MM.1S (cell line): Measurements from ENCODE around the gene CASP7.
"Not testable (repeated sequence)": the region's sequence is repeated elsewhere in the genome, so short reads cannot be mapped to it uniquely, and the experiment has no call there.

Source experiments
- DNase-seq: peaks from one replicate; pipeline ENCODE4 v3.0.0-alpha.2; 2015
- H2AFZ ChIP-seq: fragments of 300-600 bp; sonication (generic); 2 replicates; pipeline ENCODE4 v1.6.0; 2016; ENCODE audit warnings: antibody characterized with exemption, low read length
- H3F3A ChIP-seq: fragments of 300-600 bp; sonication (generic); 2 replicates; pipeline ENCODE4 v1.6.1; 2016; ENCODE audit warnings: mild to moderate bottlenecking, antibody characterized with exemption, low read length, moderate library complexity, mixed read lengths; ENCODE audit not compliant: insufficient read depth
- H3K27ac ChIP-seq: fragments of 300-600 bp; sonication (generic); 2 replicates; pipeline ENCODE4 v1.5.1; 2016; ENCODE audit warnings: mild to moderate bottlenecking, low read length
- H3K27me3 ChIP-seq: fragments of 300-600 bp; sonication (generic); replicated peaks from 2 replicates; pipeline ENCODE4 v1.6.0; 2016; ENCODE audit warnings: low read length; ENCODE audit not compliant: insufficient read depth
- H3K36me3 ChIP-seq: fragments of 300-600 bp; sonication (generic); replicated peaks from 2 replicates; pipeline ENCODE4 v1.6.1; 2016; ENCODE audit warnings: mild to moderate bottlenecking, low read length, mixed read lengths; ENCODE audit not compliant: insufficient read depth
- H3K4me1 ChIP-seq: fragments of 300-600 bp; sonication (generic); 2 replicates; pipeline ENCODE4 v1.6.1; 2016; ENCODE audit warnings: low read length, mixed read lengths
- H3K4me2 ChIP-seq: fragments of 300-600 bp; sonication (generic); 2 replicates; pipeline ENCODE4 v1.6.0; 2016; ENCODE audit warnings: low read depth, low read length
- H3K4me3 ChIP-seq: fragments of 300-600 bp; sonication (generic); 2 replicates; pipeline ENCODE4 v1.5.1; 2016; ENCODE audit warnings: low read length, mixed read lengths
- H3K79me2 ChIP-seq: fragments of 300-600 bp; sonication (generic); 2 replicates; pipeline ENCODE4 v1.6.1; 2016; ENCODE audit warnings: mixed run types, low read length, mixed read lengths
- H3K9ac ChIP-seq: fragments of 300-600 bp; sonication (generic); 2 replicates; pipeline ENCODE4 v1.6.1; 2016; ENCODE audit warnings: low read length, mixed read lengths
- H3K9me2 ChIP-seq: fragments of 300-600 bp; sonication (generic); replicated peaks from 2 replicates; pipeline ENCODE4 v1.6.1; 2016; ENCODE audit warnings: mild to moderate bottlenecking, low read length, mixed read lengths; ENCODE audit not compliant: insufficient read depth
- H3K9me3 ChIP-seq: fragments of 300-600 bp; sonication (generic); replicated peaks from 2 replicates; pipeline ENCODE4 v1.6.1; 2016; ENCODE audit warnings: mild to moderate bottlenecking, low read length, mixed read lengths; ENCODE audit not compliant: insufficient read depth
- H4K20me1 ChIP-seq: fragments of 300-600 bp; sonication (generic); 2 replicates; pipeline ENCODE4 v1.6.1; 2016; ENCODE audit warnings: mild to moderate bottlenecking, low read length, moderate library complexity, mixed read lengths; ENCODE audit not compliant: insufficient read depth
- EZH2 ChIP-seq: fragments of 300-600 bp; sonication (generic); optimal IDR thresholded peaks from 2 replicates; pipeline ENCODE3; 2017; ENCODE audit warnings: low read depth, mild to moderate bottlenecking, antibody characterized with exemption, low read length, mixed read lengths
- EZH2phosphoT487 ChIP-seq: fragments of 300-600 bp; sonication (generic); IDR thresholded peaks from 2 replicates; pipeline ENCODE4 v1.6.1; 2018; ENCODE audit warnings: antibody characterized with exemption, low read length
- TF ChIP-seq, protein P1 (sequence below): fragments of 300-600 bp; sonication (generic); IDR thresholded peaks from 2 replicates; pipeline ENCODE4 v1.5.1; 2016; ENCODE audit warnings: antibody characterized with exemption, low read length, mixed read lengths

CASP7 gene

DNA sequence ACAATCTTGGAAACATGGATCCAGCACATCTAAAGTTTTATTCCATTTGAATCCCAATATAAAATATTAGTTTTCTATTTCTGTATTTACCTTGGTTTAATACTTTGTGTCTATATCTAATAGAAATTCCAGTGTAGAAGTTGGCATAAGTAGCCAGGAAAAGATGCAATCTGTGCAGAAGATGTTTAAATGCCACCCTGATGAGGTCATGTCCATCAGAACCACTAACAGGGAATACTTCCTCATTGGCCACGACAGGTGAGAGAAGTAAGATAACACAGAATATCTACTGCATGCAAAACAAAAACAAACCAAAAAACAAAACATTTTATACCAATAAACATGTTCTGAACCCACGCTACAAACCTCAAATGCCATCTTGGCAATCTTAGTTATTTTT, 87.5 kb downstream of the CASP7 start:
- H3K36me3 ChIP-seq, result no peaks in the 10 kb centered on the region
- H3K27ac ChIP-seq, result no peak overlapping the region
- no peaks in the 10 kb centered on the region for H4K20me1 ChIP-seq
- no peaks in the 10 kb centered on the region for H3K27me3 ChIP-seq
- no peak for TF ChIP-seq EZH2
- TF ChIP-seq EZH2phosphoT487, result no peak
- TF ChIP-seq, protein P1, sequence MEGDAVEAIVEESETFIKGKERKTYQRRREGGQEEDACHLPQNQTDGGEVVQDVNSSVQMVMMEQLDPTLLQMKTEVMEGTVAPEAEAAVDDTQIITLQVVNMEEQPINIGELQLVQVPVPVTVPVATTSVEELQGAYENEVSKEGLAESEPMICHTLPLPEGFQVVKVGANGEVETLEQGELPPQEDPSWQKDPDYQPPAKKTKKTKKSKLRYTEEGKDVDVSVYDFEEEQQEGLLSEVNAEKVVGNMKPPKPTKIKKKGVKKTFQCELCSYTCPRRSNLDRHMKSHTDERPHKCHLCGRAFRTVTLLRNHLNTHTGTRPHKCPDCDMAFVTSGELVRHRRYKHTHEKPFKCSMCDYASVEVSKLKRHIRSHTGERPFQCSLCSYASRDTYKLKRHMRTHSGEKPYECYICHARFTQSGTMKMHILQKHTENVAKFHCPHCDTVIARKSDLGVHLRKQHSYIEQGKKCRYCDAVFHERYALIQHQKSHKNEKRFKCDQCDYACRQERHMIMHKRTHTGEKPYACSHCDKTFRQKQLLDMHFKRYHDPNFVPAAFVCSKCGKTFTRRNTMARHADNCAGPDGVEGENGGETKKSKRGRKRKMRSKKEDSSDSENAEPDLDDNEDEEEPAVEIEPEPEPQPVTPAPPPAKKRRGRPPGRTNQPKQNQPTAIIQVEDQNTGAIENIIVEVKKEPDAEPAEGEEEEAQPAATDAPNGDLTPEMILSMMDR, result no peak
- H3K4me1 ChIP-seq, result no peaks in the 10 kb centered on the region
- no peak overlapping the region for H3K9ac ChIP-seq
- no peaks in the 10 kb centered on the region for H3K9me3 ChIP-seq
- no peak overlapping the region for H3K4me3 ChIP-seq
- H3F3A ChIP-seq, result no peaks in the 10 kb centered on the region
- no peak for DNase-seq
- H3K9me2 ChIP-seq, result no peaks in the 10 kb centered on the region; the same call in 1 of the 2 replicates
- H3K79me2 ChIP-seq, result no peaks in the 10 kb centered on the region
- H2AFZ ChIP-seq, result no peak overlapping the region
- no peak overlapping the region for H3K4me2 ChIP-seq

DNA sequence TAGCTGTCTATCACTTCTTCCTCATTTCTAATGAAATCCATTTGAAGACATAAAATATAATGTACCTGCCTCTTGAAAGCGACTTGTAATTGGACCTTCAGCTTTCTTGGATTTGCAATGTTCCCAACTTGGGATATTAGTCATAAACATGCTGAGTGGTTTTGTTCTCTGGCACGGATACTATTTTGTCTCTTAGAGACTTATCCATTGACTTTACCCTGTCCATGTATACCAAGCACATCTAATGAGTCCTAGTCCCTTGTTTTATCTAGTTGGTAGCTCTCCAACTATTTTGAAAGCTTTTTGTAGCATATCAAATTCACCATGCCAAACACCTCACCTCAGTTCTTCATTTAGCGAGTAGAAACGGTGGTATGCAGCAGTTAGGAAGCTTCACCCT, 90.6 kb downstream of the CASP7 start:
- H3K9me2 ChIP-seq, result no peaks in the 10 kb centered on the region; the same call in 1 of the 2 replicates
- H3F3A ChIP-seq, result no peaks in the 10 kb centered on the region
- H3K4me3 ChIP-seq, result no peak overlapping the region
- H3K4me2 ChIP-seq, result no peak overlapping the region
- no peaks in the 10 kb centered on the region for H3K79me2 ChIP-seq
- TF ChIP-seq EZH2, result no peak
- no peak for TF ChIP-seq EZH2phosphoT487
- TF ChIP-seq, protein P1, result no peak
- no peaks in the 10 kb centered on the region for H3K27me3 ChIP-seq
- no peaks in the 10 kb centered on the region for H4K20me1 ChIP-seq
- no peak overlapping the region for H2AFZ ChIP-seq
- H3K4me1 ChIP-seq, result no peaks in the 10 kb centered on the region
- DNase-seq, result no peak
- no peaks in the 10 kb centered on the region for H3K36me3 ChIP-seq
- H3K9me3 ChIP-seq, result no peaks in the 10 kb centered on the region
- H3K9ac ChIP-seq, result no peak overlapping the region
- no peak overlapping the region for H3K27ac ChIP-seq

DNA sequence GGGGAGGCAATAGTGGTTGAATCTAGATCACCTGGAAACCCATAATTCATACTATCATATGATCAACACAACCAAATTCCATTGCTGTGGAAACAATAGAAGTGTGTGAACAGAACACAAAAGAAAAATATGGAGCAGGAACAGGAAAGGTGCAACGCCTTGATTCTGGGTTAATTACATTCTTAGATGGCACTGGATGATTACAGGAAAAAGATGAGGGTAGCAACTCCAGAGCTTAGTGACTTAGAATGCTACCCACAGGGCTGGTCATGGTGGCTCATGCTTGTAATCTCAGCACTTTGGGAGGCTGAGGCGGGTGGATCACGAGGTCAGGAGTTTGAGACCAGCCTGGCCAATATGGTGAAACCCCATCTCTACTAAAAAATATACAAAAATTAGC, 91.4 kb downstream of the CASP7 start:
- not testable (repeated sequence) for H4K20me1 ChIP-seq, H3K27me3 ChIP-seq, H3K4me3 ChIP-seq, H3K79me2 ChIP-seq, H2AFZ ChIP-seq, H3K27ac ChIP-seq, H3K9ac ChIP-seq, H3K4me1 ChIP-seq, H3K9me2 ChIP-seq, H3K4me2 ChIP-seq, DNase-seq, H3K9me3 ChIP-seq, H3K36me3 ChIP-seq, H3F3A ChIP-seq

DNA sequence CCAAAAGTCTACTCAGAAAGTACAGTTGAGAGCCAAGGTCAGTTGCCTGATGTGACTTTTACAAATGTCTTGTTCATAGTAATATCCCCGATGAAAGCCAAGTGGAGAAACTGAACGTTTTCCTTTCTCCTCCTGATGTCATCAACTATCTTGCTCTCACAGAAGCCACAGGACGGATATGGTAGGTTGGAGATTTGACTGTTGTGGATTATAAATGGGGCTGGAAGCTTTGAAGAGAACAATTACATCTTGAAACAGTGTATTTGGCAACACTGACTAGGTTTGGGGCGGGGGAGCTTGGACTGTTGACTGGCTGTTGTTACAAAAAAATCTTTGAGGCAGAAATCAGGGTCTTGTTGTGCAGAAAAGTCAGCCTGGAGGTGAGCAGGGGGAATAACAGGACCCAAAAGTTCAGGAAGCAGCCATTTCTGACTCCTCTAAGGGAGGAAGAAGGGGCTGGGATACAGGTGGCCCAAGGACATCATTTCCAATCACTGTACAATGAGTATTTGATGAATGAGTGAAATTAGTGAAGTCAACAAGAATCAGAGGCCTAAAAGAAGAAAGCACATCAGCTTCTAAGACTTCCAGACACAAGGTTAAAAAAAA, 96.1 kb downstream of the CASP7 start:
- Histone ChIP-seq H3K9me3 (no peaks in the 10 kb centered on the region), H3K79me2 (no peaks in the 10 kb centered on the region), H3K27me3 (no peaks in the 10 kb centered on the region), H3K27ac (no peak overlapping the region), H3K4me3 (no peak overlapping the region), H4K20me1 (no peaks in the 10 kb centered on the region), H3K36me3 (no peaks in the 10 kb centered on the region), H3K9me2 (no peaks in the 10 kb centered on the region), H3K9ac (no peak overlapping the region), H3K4me1 (no peaks in the 10 kb centered on the region), H3K4me2 (no peak overlapping the region), H2AFZ (no peak overlapping the region), H3F3A (no peaks in the 10 kb centered on the region)
- TF ChIP-seq, protein P1, result no peak
- no peak for TF ChIP-seq EZH2phosphoT487
- no peak for TF ChIP-seq EZH2
- DNase-seq, result no peak
